H1 (cell line): ENCODE measurements around the gene RS1. TPM values are rescaled to one million over a fixed set of nuclear protein-coding genes. Genes with fewer than 3 reads are reported as not detected.

Experiments used
- CHD1 ChIP-seq: IDR thresholded peaks from 2 replicates; pipeline ENCODE4 v1.6.1; 2012; ENCODE audit warnings: low read depth, low read length, improper control_type of control experiment
- CHD7 ChIP-seq: fragments of 300-600 bp; sonication (generic); IDR thresholded peaks from 2 replicates; pipeline ENCODE4 v1.7.1; 2012; ENCODE audit warnings: low read length, moderate library complexity, mild to moderate bottlenecking, inconsistent platforms; ENCODE audit not compliant: insufficient replicate concordance
- CTBP2 ChIP-seq: IDR thresholded peaks from 2 replicates; pipeline ENCODE4 v1.7.0; 2011; ENCODE audit warnings: borderline replicate concordance, mild to moderate bottlenecking, moderate library complexity, mixed read lengths, low read length; ENCODE audit not compliant: insufficient read depth, insufficient read length
- GTF2F1 ChIP-seq: IDR thresholded peaks from 2 replicates; pipeline ENCODE4 v1.6.1; 2012; ENCODE audit warnings: low read depth, low read length, improper control_type of control experiment, borderline replicate concordance
- HDAC6 ChIP-seq: IDR thresholded peaks from one replicate; pipeline ENCODE4 v1.7.1; 2012; ENCODE audit warnings: low read depth, mild to moderate bottlenecking, inconsistent platforms, low read length, moderate library complexity
- PHF8 ChIP-seq: fragments of 200-600 bp; sonication (generic); conservative IDR thresholded peaks from 2 replicates; pipeline ENCODE4 v1.7.1; 2012; ENCODE audit warnings: low read depth, mild to moderate bottlenecking, inconsistent platforms, low read length, moderate library complexity
- SIN3A ChIP-seq, 2 experiments: IDR thresholded peaks in 1 of 2; conservative IDR thresholded peaks in 1 of 2; 2 replicates each; pipeline ENCODE4 v1.6.1; 2011 to 2012; ENCODE audit warnings: low read length in 2 of 2, improper control_type of control experiment in 1 of 2, low read depth in 1 of 2, mild to moderate bottlenecking in 1 of 2
- SIX5 ChIP-seq: IDR thresholded peaks from 2 replicates; pipeline ENCODE4 v1.6.1; 2011; ENCODE audit warnings: mild to moderate bottlenecking, low read depth, low read length
- ZNF274 ChIP-seq: IDR thresholded peaks from 2 replicates; pipeline ENCODE4 v1.7.0; 2012; ENCODE audit warnings: low read length, borderline replicate concordance; ENCODE audit errors: extremely low read depth
- polyA plus RNA-seq, 7 experiments: library from polyadenylated mRNA; depleted of rRNA in 3 of 7; stranded (reverse) in 5 of 7; unstranded in 2 of 7; fragments of >200 nt in 5 of 7; fragments of 200-250 nt in 2 of 7; gene quantifications; 1 replicate in 5 of 7; 2 replicates in 1 of 7; 4 replicates in 1 of 7; pipeline versions ENCODE4 v1.2.1 to v1.2.3, GENCODE V29; 2011 to 2013; ENCODE audit warnings: missing spikeins in 2 of 7, mixed read lengths in 2 of 7
- total RNA-seq: library from RNA; stranded (reverse); fragmentation: NEBNext Ultra II Directional; extraction: Animal tissue kit (Norgen Biotek cat#: 25700); gene quantifications from 2 replicates; pipeline ENCODE4 v1.2.1, GENCODE V29; 2021
- TF ChIP-seq, protein P1 (sequence below): IDR thresholded peaks from 2 replicates; pipeline ENCODE4 v1.6.1; 2012; ENCODE audit warnings: inconsistent platforms

Gene RS1
- total and polyA plus RNA-seq, 2 of the 8 experiments (the other 6 are each of a cell fraction or from before 2014, with no cell fraction given), result 0.03 TPM; not detected in 1

DNA sequence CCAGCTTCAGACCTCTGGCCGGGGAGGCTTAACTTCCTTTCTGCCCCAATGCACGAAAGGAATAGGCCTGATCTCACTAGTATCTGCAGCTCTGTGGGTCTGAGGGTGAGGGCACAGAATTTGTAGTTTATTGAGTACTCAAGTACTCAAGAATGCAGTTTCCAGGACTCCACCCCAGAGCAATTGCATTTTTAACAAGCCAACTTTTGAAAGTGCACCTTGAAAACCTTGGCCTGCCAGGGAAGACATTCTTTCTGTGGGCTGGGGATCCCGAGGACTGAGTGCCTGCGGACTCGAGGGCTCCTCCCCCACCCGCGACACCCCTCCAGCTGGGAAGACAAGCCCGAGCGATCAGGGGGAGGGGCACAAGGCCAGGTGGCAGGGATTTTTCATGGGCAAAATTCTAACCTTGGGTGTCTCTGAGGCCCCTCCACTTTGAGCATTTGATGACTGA lies 22.4 kb downstream of the RS1 start (continued):
- TF ChIP-seq CHD7, result no peak
- TF ChIP-seq CHD1, result no peak
- TF ChIP-seq, protein P1, sequence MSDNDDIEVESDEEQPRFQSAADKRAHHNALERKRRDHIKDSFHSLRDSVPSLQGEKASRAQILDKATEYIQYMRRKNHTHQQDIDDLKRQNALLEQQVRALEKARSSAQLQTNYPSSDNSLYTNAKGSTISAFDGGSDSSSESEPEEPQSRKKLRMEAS, result no peak
- no peak for TF ChIP-seq ZNF274
- TF ChIP-seq PHF8, result no peak
- TF ChIP-seq CTBP2, result no peak
- no peak for TF ChIP-seq GTF2F1
- TF ChIP-seq SIN3A (conservative IDR thresholded peaks at IDR 0.05 in 1 of 2, IDR thresholded peaks at IDR 0.05 in 1 of 2; ENCODE audit: low read depth in 1 of 2, low read length in 2 of 2), result no peak
- TF ChIP-seq SIX5, result no peak
- TF ChIP-seq HDAC6, result no peak
